Gastroesophageal sphincter (tissue), 4 donors: Measurements from ENCODE around the gene DACH1. TPM values are rescaled to one million over a fixed set of nuclear protein-coding genes. Genes with fewer than 3 reads are reported as not detected.

Experiments
- ATAC-seq: fragments of 150-250 bp; one replicate; pipeline ENCODE4 v1.9.1; 2016; ENCODE audit warnings: mild to moderate bottlenecking, moderate library complexity
- H3K27ac ChIP-seq, 4 donors: fragments of 200-600 bp; sonication (generic) in 3 of 4; 1 replicate in 3 of 4; 2 replicates in 1 of 4; pipeline ENCODE4 v1.5.1; 2016 to 2019
- H3K27me3 ChIP-seq: fragments of 200-600 bp; sonication (generic); one replicate; pipeline ENCODE4 v1.5.1; 2019
- H3K36me3 ChIP-seq, 2 donors: fragments of 200-600 bp; sonication (generic); one replicate each; pipeline ENCODE4 v1.5.1; 2019; ENCODE audit warnings: control low read depth in 1 of 2
- H3K4me1 ChIP-seq, 3 donors: fragments of 200-600 bp; sonication (generic); 1 replicate in 2 of 3; 2 replicates in 1 of 3; pipeline ENCODE4 v1.5.1; 2016 to 2019; ENCODE audit warnings: control low read depth in 2 of 3
- H3K4me3 ChIP-seq, 2 donors: fragments of 200-600 bp; sonication (generic); one replicate each; pipeline ENCODE4 v1.5.1; 2019; ENCODE audit warnings: mild to moderate bottlenecking in 1 of 2, moderate library complexity in 1 of 2
- H3K9me3 ChIP-seq, 3 donors: fragments of 200-600 bp; sonication (generic); one replicate each; pipeline ENCODE4 v1.5.1; 2017 to 2019; ENCODE audit warnings: control low read depth in 2 of 3
- CTCF ChIP-seq, 4 experiments: fragments of 200-600 bp in 2 of 4; fragments of 450-650 bp in 2 of 4; sonication (generic) in 1 of 4; IDR thresholded peaks; one replicate each; pipeline ENCODE4 v1.5.1; 2017 to 2019; ENCODE audit warnings: antibody characterized with exemption in 4 of 4, mild to moderate bottlenecking in 2 of 4, moderate library complexity in 2 of 4
- EP300 ChIP-seq: sonication (generic); formaldehyde crosslinking; IDR thresholded peaks from one replicate; pipeline ENCODE4 v1.6.1; 2017; ENCODE audit warnings: antibody characterized with exemption, mild to moderate bottlenecking
- POLR2A ChIP-seq, 2 donors: fragments of 450-650 bp; IDR thresholded peaks; one replicate each; pipeline ENCODE4 v1.6.1; 2017; ENCODE audit warnings: antibody characterized with exemption in 2 of 2, mild to moderate bottlenecking in 2 of 2, moderate library complexity in 1 of 2
- POLR2AphosphoS5 ChIP-seq: sonication (generic); formaldehyde crosslinking; IDR thresholded peaks from one replicate; pipeline ENCODE4 v1.6.1; 2017; ENCODE audit warnings: antibody characterized with exemption
- WGBS, 2 donors: methylation state at CpG; one replicate each; pipeline ENCODE4 v1.1.5; 2018; ENCODE audit warnings: low coverage in 1 of 2; 5-methylcytosine and 5-hydroxymethylcytosine counted together
- total RNA-seq, 4 donors: library from RNA; depleted of rRNA; stranded (reverse); fragments of >200 nt; gene quantifications; one replicate each; pipeline ENCODE4 v1.1.0, GENCODE V29; 2016

DACH1 gene
- total RNA-seq, 4 donors from 2014 or later: 1.1 to 2.1 (median 1.7) TPM

GRCh38 chr13:71457645-71458044, 409.4 kb downstream of the DACH1 start:
- H3K36me3 ChIP-seq: no peaks in the 10 kb centered on the region
- WGBS, 2 donors: 50 to 64% methylated on average over 2 of the region's 2 CpGs
- no peak for TF ChIP-seq POLR2A (IDR thresholded peaks at IDR 0.05)
- TF ChIP-seq EP300: no peak
- TF ChIP-seq CTCF (IDR thresholded peaks at IDR 0.05): no peak
- no peak for TF ChIP-seq POLR2AphosphoS5
- no peaks in the 10 kb centered on the region for H3K27me3 ChIP-seq
- no peaks in the 10 kb centered on the region for H3K4me1 ChIP-seq
- H3K9me3 ChIP-seq: no peaks in the 10 kb centered on the region
- no peak overlapping the region for H3K27ac ChIP-seq
- no peak for ATAC-seq
- H3K4me3 ChIP-seq: no peak overlapping the region

GRCh38 chr13:71456136-71456535, 410.9 kb downstream of the DACH1 start:
- Histone ChIP-seq H3K4me1 (no peaks in the 10 kb centered on the region), H3K4me3 (no peak overlapping the region), H3K27me3 (no peaks in the 10 kb centered on the region), H3K9me3 (no peaks in the 10 kb centered on the region), H3K36me3 (no peaks in the 10 kb centered on the region), H3K27ac (no peak overlapping the region)
- ATAC-seq: no peak
- 84 to 94% methylated on average over 2 of the region's 2 CpGs for WGBS, 2 donors
- TF ChIP-seq POLR2A (IDR thresholded peaks at IDR 0.05): no peak
- no peak for TF ChIP-seq POLR2AphosphoS5
- no peak for TF ChIP-seq EP300
- no peak for TF ChIP-seq CTCF (IDR thresholded peaks at IDR 0.05)

GRCh38 chr13:71454509-71454908, 412.5 kb downstream of the DACH1 start:
- Histone ChIP-seq H3K9me3 (no peaks in the 10 kb centered on the region), H3K4me1 (no peaks in the 10 kb centered on the region), H3K27me3 (no peaks in the 10 kb centered on the region), H3K4me3 (no peak overlapping the region), H3K27ac (no peak overlapping the region), H3K36me3 (no peaks in the 10 kb centered on the region)
- no peak for TF ChIP-seq POLR2A (IDR thresholded peaks at IDR 0.05)
- TF ChIP-seq EP300: no peak
- no peak for TF ChIP-seq CTCF (IDR thresholded peaks at IDR 0.05)
- ATAC-seq: no peak
- 100% methylated on average over 1 of the region's 1 CpG for WGBS, 2 donors

- H3K9me3 ChIP-seq: no peaks in the 10 kb centered on the region
- no peaks in the 10 kb centered on the region for H3K4me1 ChIP-seq
- H3K4me3 ChIP-seq: no peak overlapping the region
- no peak overlapping the region for H3K27ac ChIP-seq
- no peaks in the 10 kb centered on the region for H3K36me3 ChIP-seq
- no peak for ATAC-seq
- no peak for TF ChIP-seq POLR2A (IDR thresholded peaks at IDR 0.05)
- TF ChIP-seq EP300: no peak
- no peak for TF ChIP-seq CTCF (IDR thresholded peaks at IDR 0.05)
- TF ChIP-seq POLR2AphosphoS5: no peak
- no peaks in the 10 kb centered on the region for H3K27me3 ChIP-seq
- WGBS, 2 donors: 43 to 50% methylated on average over 3 of the region's 3 CpGs
Observed at GRCh38 chr13:71448080-71448630, 418.8 kb downstream of the DACH1 start.

GRCh38 chr13:71437704-71438103, 429.3 kb downstream of the DACH1 start:
- TF ChIP-seq POLR2A (IDR thresholded peaks at IDR 0.05): no peak
- TF ChIP-seq EP300: no peak
- TF ChIP-seq CTCF (IDR thresholded peaks at IDR 0.05): no peak
- no peak for TF ChIP-seq POLR2AphosphoS5
- no peaks in the 10 kb centered on the region for H3K9me3 ChIP-seq
- H3K27ac ChIP-seq: no peak overlapping the region
- H3K4me3 ChIP-seq: no peak overlapping the region
- H3K4me1 ChIP-seq: no peaks in the 10 kb centered on the region
- no peak for ATAC-seq
- no peaks in the 10 kb centered on the region for H3K36me3 ChIP-seq
- WGBS, 2 donors: 60 to 75% methylated on average over 1 of the region's 1 CpG
- no peaks in the 10 kb centered on the region for H3K27me3 ChIP-seq
